Vagina (tissue), 2 donors: Measurements from ENCODE around the gene TNNI2. TPM values are rescaled to one million over a fixed set of nuclear protein-coding genes. Genes with fewer than 3 reads are reported as not detected.
A peak's percentile ranks its signal among the peaks of the same experiment; 100 is the strongest.

Source experiments
- DNase-seq, 2 donors: peaks; one replicate each; pipeline ENCODE4 v3.0.0-alpha.2; 2017; ENCODE audit errors: extremely low spot score in 2 of 2
- H3K27ac ChIP-seq: fragments of 200-600 bp; sonication (generic); one replicate; pipeline ENCODE4 v1.5.1; 2019
- H3K27me3 ChIP-seq: fragments of 200-600 bp; sonication (generic); one replicate; pipeline ENCODE4 v1.5.1; 2019
- H3K36me3 ChIP-seq, 2 donors: fragments of 200-600 bp; sonication (generic); one replicate each; pipeline ENCODE4 v1.5.1; 2017 to 2019
- H3K4me1 ChIP-seq: fragments of 200-600 bp; sonication (generic); one replicate; pipeline ENCODE4 v1.5.1; 2019
- H3K4me3 ChIP-seq, 2 donors: fragments of 200-600 bp; sonication (generic); 1 replicate in 1 of 2; 2 replicates in 1 of 2; pipeline ENCODE4 v1.5.1; 2016 to 2019
- H3K9me3 ChIP-seq: fragments of 200-600 bp; sonication (generic); one replicate; pipeline ENCODE4 v1.5.1; 2019
- CTCF ChIP-seq, 3 experiments: fragments of 450-650 bp in 2 of 3; fragments of 200-600 bp in 1 of 3; sonication (generic) in 1 of 3; IDR thresholded peaks; one replicate each; pipeline ENCODE4 v1.5.1; 2017 to 2019; ENCODE audit warnings: antibody characterized with exemption in 3 of 3, mild to moderate bottlenecking in 2 of 3, moderate library complexity in 2 of 3
- POLR2A ChIP-seq, 2 donors: fragments of 450-650 bp; IDR thresholded peaks; one replicate each; pipeline ENCODE4 v1.6.1; 2017; ENCODE audit warnings: antibody characterized with exemption in 2 of 2, mild to moderate bottlenecking in 2 of 2, moderate library complexity in 2 of 2
- POLR2AphosphoS5 ChIP-seq, 2 donors: sonication (generic); formaldehyde crosslinking; IDR thresholded peaks; one replicate each; pipeline ENCODE4 v1.9.0; 2017; ENCODE audit warnings: antibody characterized with exemption in 2 of 2, mild to moderate bottlenecking in 2 of 2, low read depth in 1 of 2; ENCODE audit not compliant: insufficient read depth in 1 of 2
- intact Hi-C: fragments of 100-400 bp; cut with DNase I; formaldehyde crosslinking; loops from one replicate; pipeline ENCODE4 v1.15.1; 2023
- total RNA-seq: library from RNA; depleted of rRNA; stranded (reverse); fragments of >200 nt; gene quantifications from one replicate; pipeline ENCODE4 v1.2.3, GENCODE V29; 2016

The TNNI2 gene
- total RNA-seq, 1 donor from 2014 or later = not detected

DNA sequence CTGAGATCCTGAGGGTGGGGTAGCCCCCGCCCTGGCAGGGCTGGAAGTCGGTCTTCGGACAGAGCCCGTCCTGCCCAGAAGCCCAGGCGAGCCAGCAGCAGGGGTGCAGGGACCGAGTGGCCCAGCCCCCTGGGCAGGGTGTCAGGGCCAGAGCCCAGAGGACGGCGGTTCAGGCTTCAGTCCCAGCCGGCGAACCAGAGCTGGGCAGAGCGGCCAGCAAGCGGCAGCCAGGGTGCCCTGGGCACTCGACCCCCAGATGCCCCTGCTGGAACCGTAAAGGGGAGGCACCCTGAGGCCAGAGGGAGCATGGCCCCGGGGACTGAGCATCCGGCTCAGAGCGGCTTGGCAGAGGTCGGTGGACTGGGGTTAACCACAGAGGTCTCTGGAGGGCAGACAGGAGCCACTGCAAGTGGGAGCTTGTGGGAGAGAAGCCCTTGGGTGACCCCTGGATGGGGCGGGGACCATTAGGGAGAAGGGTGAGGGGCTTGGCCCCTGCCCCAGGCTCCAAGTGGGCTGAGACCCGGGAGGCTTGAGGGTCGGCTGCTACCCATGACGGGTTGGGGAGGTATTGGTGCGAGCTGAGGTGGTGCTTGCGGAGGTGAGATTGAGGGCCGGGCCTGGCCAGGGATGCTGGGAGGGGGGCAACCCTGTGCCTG, 30.0 kb downstream of the TNNI2 start:
- no peaks in the 10 kb centered on the region for H3K9me3 ChIP-seq
- no peaks in the 10 kb centered on the region for H3K36me3 ChIP-seq
- TF ChIP-seq POLR2A (IDR thresholded peaks at IDR 0.05) (peak in 1 of 2 donors; percentile 4), CTCF (IDR thresholded peaks at IDR 0.05) (no peak), POLR2AphosphoS5 (IDR thresholded peaks at IDR 0.05; ENCODE audit: insufficient read depth in 1 of 2, low read depth in 1 of 2) (peak in 1 of 2 donors; percentile 62)
- H3K4me3 ChIP-seq = peak overlapping the region; percentile 47 to 50
- DNase-seq = no peak
- peaks cover 96% of the 10 kb centered on the region for H3K4me1 ChIP-seq
- peak overlapping the region; percentile 96 for H3K27ac ChIP-seq
- intact Hi-C loops = no loop called here
- no peaks in the 10 kb centered on the region for H3K27me3 ChIP-seq

- no peak for TF ChIP-seq POLR2AphosphoS5 (IDR thresholded peaks at IDR 0.05; ENCODE audit: insufficient read depth in 1 of 2, low read depth in 1 of 2)
- TF ChIP-seq CTCF (IDR thresholded peaks at IDR 0.05) = no peak
- no peak for TF ChIP-seq POLR2A (IDR thresholded peaks at IDR 0.05)
- Histone ChIP-seq H3K36me3 (no peaks in the 10 kb centered on the region), H3K4me3 (peak overlapping the region; percentile 47 to 50), H3K4me1 (peaks cover 91% of the 10 kb centered on the region), H3K27ac (peak overlapping the region; percentile 96), H3K9me3 (no peaks in the 10 kb centered on the region), H3K27me3 (no peaks in the 10 kb centered on the region)
- intact Hi-C loops = no loop called here
- no peak for DNase-seq
Measured at GRCh38 chr11:1869427-1870325, 30.9 kb downstream of the TNNI2 start.

GRCh38 chr11:1870326-1870696, 31.5 kb downstream of the TNNI2 start:
- intact Hi-C loops = no loop called here
- Histone ChIP-seq H3K9me3 (no peaks in the 10 kb centered on the region), H3K36me3 (no peaks in the 10 kb centered on the region), H3K4me1 (peaks cover 91% of the 10 kb centered on the region), H3K27ac (peak overlapping the region; percentile 96), H3K4me3 (peak overlapping the region; percentile 47 to 50), H3K27me3 (no peaks in the 10 kb centered on the region)
- no peak for TF ChIP-seq POLR2A (IDR thresholded peaks at IDR 0.05)
- no peak for TF ChIP-seq CTCF (IDR thresholded peaks at IDR 0.05)
- TF ChIP-seq POLR2AphosphoS5 (IDR thresholded peaks at IDR 0.05; ENCODE audit: insufficient read depth in 1 of 2, low read depth in 1 of 2) = no peak
- no peak for DNase-seq

- Histone ChIP-seq H3K27ac (peak overlapping the region; percentile 96), H3K27me3 (no peaks in the 10 kb centered on the region), H3K4me1 (peaks cover 91% of the 10 kb centered on the region), H3K36me3 (no peaks in the 10 kb centered on the region), H3K4me3 (peak overlapping the region; percentile 47 to 50), H3K9me3 (no peaks in the 10 kb centered on the region)
- intact Hi-C loops = no loop called here
- TF ChIP-seq POLR2AphosphoS5 (IDR thresholded peaks at IDR 0.05; ENCODE audit: insufficient read depth in 1 of 2, low read depth in 1 of 2) = peak in 1 of 2 donors; percentile 48
- TF ChIP-seq CTCF (IDR thresholded peaks at IDR 0.05) = no peak
- TF ChIP-seq POLR2A (IDR thresholded peaks at IDR 0.05) = no peak
- no peak for DNase-seq
Measured at GRCh38 chr11:1870721-1871466, 32.1 kb downstream of the TNNI2 start.
